WTC11 (cell line): ENCODE results near the gene SLC10A7. TPM values are rescaled to one million over a fixed set of nuclear protein-coding genes. Genes with fewer than 3 reads are reported as not detected.

ENCODE experiments used
- ATAC-seq: fragments of 200-7000 bp; cut with Tn5 transposase; 2 replicates; pipeline ENCODE4 v1.10.0; 2021; ENCODE audit warnings: mild to moderate bottlenecking, moderate library complexity
- CTCF ChIA-PET: fragments of 300-600 bp; sonication (Branson Sonifier 250); formaldehyde crosslinking; loops from one replicate; lab custom pipeline; 2021; ENCODE audit warnings: antibody characterized with exemption; lab: Charles Lee
- POLR2A ChIA-PET: fragments of 350-600 bp; sonication (Branson Sonifier 250); formaldehyde crosslinking; loops from one replicate; lab custom pipeline; 2021; ENCODE audit warnings: antibody characterized with exemption; lab: Charles Lee
- DNase-seq: peaks from one replicate; pipeline ENCODE4 v3.0.0; 2021; ENCODE audit warnings: low spot score
- H3K27ac Mint-ChIP-seq: 2 replicates; pipeline ENCODE4 v1.8.0; 2021; ENCODE audit warnings: mixed read lengths
- H3K27me3 Mint-ChIP-seq: 2 replicates; pipeline ENCODE4 v1.8.0; 2021; ENCODE audit warnings: low read depth, mild to moderate bottlenecking, moderate library complexity, mixed read lengths
- H3K36me3 Mint-ChIP-seq: 2 replicates; pipeline ENCODE4 v1.8.0; 2021; ENCODE audit warnings: mixed read lengths
- H3K4me1 Mint-ChIP-seq: 2 replicates; pipeline ENCODE4 v1.8.0; 2022; ENCODE audit warnings: mixed read lengths
- H3K4me3 Mint-ChIP-seq: 2 replicates; pipeline ENCODE4 v1.8.0; 2021; ENCODE audit warnings: mild to moderate bottlenecking, moderate library complexity, mixed read lengths
- H3K9me3 Mint-ChIP-seq: 2 replicates; pipeline ENCODE4 v1.8.0; 2021; ENCODE audit warnings: mixed read lengths
- ATF1 ChIP-seq: sonication (generic); formaldehyde crosslinking; IDR thresholded peaks from 2 replicates; pipeline ENCODE4 v1.8.1; 2023; ENCODE audit warnings: mild to moderate bottlenecking, moderate library complexity, missing genetic modification reagents
- CDX4 ChIP-seq: fragments of 250-450 bp; sonication (Bioruptor Pico); IDR thresholded peaks from 2 replicates; pipeline ENCODE4 v1.9.0; 2021; ENCODE audit warnings: moderate library complexity, mild to moderate bottlenecking, inconsistent platforms, borderline replicate concordance
- EMX1 ChIP-seq: fragments of 250-450 bp; sonication (Bioruptor Pico); IDR thresholded peaks from 2 replicates; pipeline ENCODE4 v1.8.0; 2021; ENCODE audit warnings: mild to moderate bottlenecking
- ERG ChIP-seq: fragments of 250-450 bp; sonication (Bioruptor Pico); IDR thresholded peaks from 2 replicates; pipeline ENCODE4 v1.8.0; 2021; ENCODE audit warnings: mild to moderate bottlenecking
- FOXJ3 ChIP-seq: sonication (generic); formaldehyde crosslinking; IDR thresholded peaks from 2 replicates; pipeline ENCODE4 v1.9.0; 2021; ENCODE audit warnings: missing genetic modification reagents, mild to moderate bottlenecking, borderline replicate concordance
- FOXK1 ChIP-seq: sonication (generic); formaldehyde crosslinking; IDR thresholded peaks from 2 replicates; pipeline ENCODE4 v1.8.0; 2022; ENCODE audit warnings: mild to moderate bottlenecking, moderate library complexity, missing genetic modification reagents
- GTF2I ChIP-seq: fragments of 250-450 bp; sonication (Bioruptor Pico); conservative IDR thresholded peaks from 2 replicates; pipeline ENCODE4 v1.4.0; 2021; ENCODE audit warnings: mild to moderate bottlenecking
- NR2C2 ChIP-seq: sonication (generic); formaldehyde crosslinking; IDR thresholded peaks from 2 replicates; pipeline ENCODE4 v1.8.0; 2022; ENCODE audit warnings: mild to moderate bottlenecking, missing genetic modification reagents
- PRRX2 ChIP-seq: fragments of 250-450 bp; sonication (Bioruptor Pico); IDR thresholded peaks from 2 replicates; pipeline ENCODE4 v1.8.0; 2021; ENCODE audit warnings: mild to moderate bottlenecking
- SOX15 ChIP-seq: fragments of 250-450 bp; sonication (Bioruptor Pico); IDR thresholded peaks from 2 replicates; pipeline ENCODE4 v1.9.0; 2021; ENCODE audit warnings: mild to moderate bottlenecking
- SP1 ChIP-seq: sonication (generic); formaldehyde crosslinking; conservative IDR thresholded peaks from 2 replicates; pipeline ENCODE4 v1.8.1; 2022; ENCODE audit warnings: missing genetic modification reagents
- TP53 ChIP-seq: sonication (generic); formaldehyde crosslinking; IDR thresholded peaks from 2 replicates; pipeline ENCODE4 v1.8.1; 2023; ENCODE audit warnings: mild to moderate bottlenecking, missing genetic modification reagents
- ZMAT4 ChIP-seq: fragments of 250-450 bp; sonication (Bioruptor Pico); IDR thresholded peaks from 2 replicates; pipeline ENCODE4 v1.9.0; 2021; ENCODE audit warnings: mild to moderate bottlenecking
- ZNF232 ChIP-seq: sonication (generic); formaldehyde crosslinking; IDR thresholded peaks from 2 replicates; pipeline ENCODE4 v1.8.0; 2022; ENCODE audit warnings: mild to moderate bottlenecking, missing genetic modification reagents
- ZNF396 ChIP-seq: fragments of 250-450 bp; sonication (Bioruptor Pico); IDR thresholded peaks from 2 replicates; pipeline ENCODE4 v1.8.0; 2021; ENCODE audit warnings: mild to moderate bottlenecking, moderate library complexity, borderline replicate concordance
- total RNA-seq: library from RNA; stranded (reverse); gene quantifications from 3 replicates; pipeline ENCODE4 v1.2.3, GENCODE V29; 2021
- TF ChIP-seq, protein P1 (sequence below): fragments of 250-450 bp; sonication (Bioruptor Pico); IDR thresholded peaks from 2 replicates; pipeline ENCODE4 v1.9.0; 2021; ENCODE audit warnings: mild to moderate bottlenecking, borderline replicate concordance
- TF ChIP-seq, protein P2 (sequence below): sonication (generic); formaldehyde crosslinking; IDR thresholded peaks from 2 replicates; pipeline ENCODE4 v1.8.1; 2023; ENCODE audit warnings: mild to moderate bottlenecking, moderate library complexity, missing genetic modification reagents
- TF ChIP-seq, protein P3 (sequence below): fragments of 250-450 bp; sonication (Bioruptor Pico); conservative IDR thresholded peaks from 2 replicates; pipeline ENCODE4 v1.9.0; 2021; ENCODE audit warnings: mild to moderate bottlenecking
- TF ChIP-seq, protein P4 (sequence below): fragments of 250-450 bp; sonication (Bioruptor Pico); IDR thresholded peaks from 2 replicates; pipeline ENCODE4 v2.1.2; 2022; ENCODE audit warnings: mild to moderate bottlenecking, moderate library complexity

Gene SLC10A7
- total RNA-seq, 1 experiment from 2014 or later, result 5.0 TPM

GRCh38 chr4:146500216-146500615, 21.5 kb downstream of the SLC10A7 start:
- Mint-ChIP-seq H3K27ac (no peak overlapping the region), H3K27me3 (no peaks in the 10 kb centered on the region), H3K4me1 (no peaks in the 10 kb centered on the region), H3K9me3 (no peaks in the 10 kb centered on the region), H3K36me3 (no peaks in the 10 kb centered on the region), H3K4me3 (no peak overlapping the region)
- TF ChIP-seq FOXK1 (CRISPR knock-in tag) (no peak), FOXJ3 (CRISPR knock-in tag) (no peak), ZNF232 (no peak), ZMAT4 (CRISPR knock-in tag) (no peak), SOX15 (CRISPR knock-in tag) (no peak), EMX1 (CRISPR knock-in tag) (no peak), NR2C2 (CRISPR knock-in tag) (no peak), ZNF396 (no peak)
- TF ChIP-seq, protein P1, sequence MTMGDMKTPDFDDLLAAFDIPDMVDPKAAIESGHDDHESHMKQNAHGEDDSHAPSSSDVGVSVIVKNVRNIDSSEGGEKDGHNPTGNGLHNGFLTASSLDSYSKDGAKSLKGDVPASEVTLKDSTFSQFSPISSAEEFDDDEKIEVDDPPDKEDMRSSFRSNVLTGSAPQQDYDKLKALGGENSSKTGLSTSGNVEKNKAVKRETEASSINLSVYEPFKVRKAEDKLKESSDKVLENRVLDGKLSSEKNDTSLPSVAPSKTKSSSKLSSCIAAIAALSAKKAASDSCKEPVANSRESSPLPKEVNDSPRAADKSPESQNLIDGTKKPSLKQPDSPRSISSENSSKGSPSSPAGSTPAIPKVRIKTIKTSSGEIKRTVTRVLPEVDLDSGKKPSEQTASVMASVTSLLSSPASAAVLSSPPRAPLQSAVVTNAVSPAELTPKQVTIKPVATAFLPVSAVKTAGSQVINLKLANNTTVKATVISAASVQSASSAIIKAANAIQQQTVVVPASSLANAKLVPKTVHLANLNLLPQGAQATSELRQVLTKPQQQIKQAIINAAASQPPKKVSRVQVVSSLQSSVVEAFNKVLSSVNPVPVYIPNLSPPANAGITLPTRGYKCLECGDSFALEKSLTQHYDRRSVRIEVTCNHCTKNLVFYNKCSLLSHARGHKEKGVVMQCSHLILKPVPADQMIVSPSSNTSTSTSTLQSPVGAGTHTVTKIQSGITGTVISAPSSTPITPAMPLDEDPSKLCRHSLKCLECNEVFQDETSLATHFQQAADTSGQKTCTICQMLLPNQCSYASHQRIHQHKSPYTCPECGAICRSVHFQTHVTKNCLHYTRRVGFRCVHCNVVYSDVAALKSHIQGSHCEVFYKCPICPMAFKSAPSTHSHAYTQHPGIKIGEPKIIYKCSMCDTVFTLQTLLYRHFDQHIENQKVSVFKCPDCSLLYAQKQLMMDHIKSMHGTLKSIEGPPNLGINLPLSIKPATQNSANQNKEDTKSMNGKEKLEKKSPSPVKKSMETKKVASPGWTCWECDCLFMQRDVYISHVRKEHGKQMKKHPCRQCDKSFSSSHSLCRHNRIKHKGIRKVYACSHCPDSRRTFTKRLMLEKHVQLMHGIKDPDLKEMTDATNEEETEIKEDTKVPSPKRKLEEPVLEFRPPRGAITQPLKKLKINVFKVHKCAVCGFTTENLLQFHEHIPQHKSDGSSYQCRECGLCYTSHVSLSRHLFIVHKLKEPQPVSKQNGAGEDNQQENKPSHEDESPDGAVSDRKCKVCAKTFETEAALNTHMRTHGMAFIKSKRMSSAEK (CRISPR knock-in tag), result no peak
- no peak for ATAC-seq
- POLR2A ChIA-PET, result no interaction called here
- DNase-seq, result no peak
- CTCF ChIA-PET, result no interaction called here

GRCh38 chr4:146498291-146498690, 23.4 kb downstream of the SLC10A7 start:
- DNase-seq (no peak), ATAC-seq (no peak)
- no peaks in the 10 kb centered on the region for H3K9me3 Mint-ChIP-seq
- POLR2A ChIA-PET, result interaction anchor here (0.5 to 0.7 kb wide), 2 partner anchors 11 to 778 kb away, joined by 3 to 4 read pairs; no protein-coding TSS in a partner anchor
- no peak overlapping the region for H3K4me3 Mint-ChIP-seq
- no peak overlapping the region for H3K27ac Mint-ChIP-seq
- CTCF ChIA-PET, result no interaction called here
- H3K36me3 Mint-ChIP-seq, result no peaks in the 10 kb centered on the region
- no peaks in the 10 kb centered on the region for H3K4me1 Mint-ChIP-seq
- no peaks in the 10 kb centered on the region for H3K27me3 Mint-ChIP-seq
- TF ChIP-seq ATF1 (CRISPR knock-in tag), result no peak
- TF ChIP-seq, protein P1 (CRISPR knock-in tag), result no peak
- TF ChIP-seq, protein P2, sequence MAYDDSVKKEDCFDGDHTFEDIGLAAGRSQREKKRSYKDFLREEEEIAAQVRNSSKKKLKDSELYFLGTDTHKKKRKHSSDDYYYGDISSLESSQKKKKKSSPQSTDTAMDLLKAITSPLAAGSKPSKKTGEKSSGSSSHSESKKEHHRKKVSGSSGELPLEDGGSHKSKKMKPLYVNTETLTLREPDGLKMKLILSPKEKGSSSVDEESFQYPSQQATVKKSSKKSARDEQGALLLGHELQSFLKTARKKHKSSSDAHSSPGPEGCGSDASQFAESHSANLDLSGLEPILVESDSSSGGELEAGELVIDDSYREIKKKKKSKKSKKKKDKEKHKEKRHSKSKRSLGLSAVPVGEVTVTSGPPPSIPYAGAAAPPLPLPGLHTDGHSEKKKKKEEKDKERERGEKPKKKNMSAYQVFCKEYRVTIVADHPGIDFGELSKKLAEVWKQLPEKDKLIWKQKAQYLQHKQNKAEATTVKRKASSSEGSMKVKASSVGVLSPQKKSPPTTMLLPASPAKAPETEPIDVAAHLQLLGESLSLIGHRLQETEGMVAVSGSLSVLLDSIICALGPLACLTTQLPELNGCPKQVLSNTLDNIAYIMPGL (CRISPR knock-in tag), result no peak
- TF ChIP-seq, protein P3, sequence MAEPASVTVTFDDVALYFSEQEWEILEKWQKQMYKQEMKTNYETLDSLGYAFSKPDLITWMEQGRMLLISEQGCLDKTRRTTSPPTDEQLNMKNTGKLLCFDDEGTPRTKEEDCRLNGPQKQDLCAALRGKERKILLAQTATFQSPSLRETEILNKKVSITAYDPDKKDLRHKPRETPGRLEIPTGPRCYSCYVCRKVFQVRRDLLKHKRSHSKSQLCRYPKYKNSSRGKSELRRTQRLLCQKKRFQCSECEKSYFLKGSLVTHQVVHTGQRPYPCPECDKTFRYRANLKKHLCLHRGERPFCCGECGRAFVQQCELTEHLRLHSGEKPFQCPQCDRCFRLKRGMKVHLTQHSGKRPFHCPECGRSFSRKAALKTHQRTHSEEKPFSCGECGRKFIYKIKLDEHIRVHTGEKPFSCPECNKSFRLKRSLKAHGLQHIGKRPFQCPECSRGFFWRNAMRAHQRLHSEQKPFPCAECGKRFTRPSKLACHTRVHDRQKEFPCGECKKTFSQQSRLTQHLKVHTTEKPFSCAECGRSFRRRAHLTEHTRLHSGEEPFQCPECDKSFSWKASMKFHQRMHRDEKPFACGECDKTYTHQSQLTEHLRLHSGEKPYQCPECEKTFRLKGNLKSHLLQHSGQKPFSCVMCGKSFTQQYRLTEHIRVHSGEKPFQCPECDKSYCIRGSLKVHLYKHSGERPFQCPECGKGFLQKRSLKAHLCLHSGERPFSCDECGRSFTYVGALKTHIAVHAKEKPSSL (CRISPR knock-in tag), result no peak
- no peak for TF ChIP-seq CDX4 (CRISPR knock-in tag)
- no peak for TF ChIP-seq SP1
- no peak for TF ChIP-seq EMX1 (CRISPR knock-in tag)
- TF ChIP-seq TP53 (CRISPR knock-in tag), result no peak
- TF ChIP-seq, protein P4, sequence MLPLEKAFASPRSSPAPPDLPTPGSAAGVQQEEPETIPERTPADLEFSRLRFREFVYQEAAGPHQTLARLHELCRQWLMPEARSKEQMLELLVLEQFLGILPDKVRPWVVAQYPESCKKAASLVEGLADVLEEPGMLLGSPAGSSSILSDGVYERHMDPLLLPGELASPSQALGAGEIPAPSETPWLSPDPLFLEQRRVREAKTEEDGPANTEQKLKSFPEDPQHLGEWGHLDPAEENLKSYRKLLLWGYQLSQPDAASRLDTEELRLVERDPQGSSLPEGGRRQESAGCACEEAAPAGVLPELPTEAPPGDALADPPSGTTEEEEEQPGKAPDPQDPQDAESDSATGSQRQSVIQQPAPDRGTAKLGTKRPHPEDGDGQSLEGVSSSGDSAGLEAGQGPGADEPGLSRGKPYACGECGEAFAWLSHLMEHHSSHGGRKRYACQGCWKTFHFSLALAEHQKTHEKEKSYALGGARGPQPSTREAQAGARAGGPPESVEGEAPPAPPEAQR (CRISPR knock-in tag), result no peak
- TF ChIP-seq ERG, result no peak
- no peak for TF ChIP-seq PRRX2 (CRISPR knock-in tag)
- no peak for TF ChIP-seq GTF2I (CRISPR knock-in tag)
